Stimulated activated naive B cell treated with anti-CD40 and anti-IgM and Interleukin-4, amounts not matched to agents 10 μg/mL and 1 μg/mL and 100 μg/mL, for 72 hours (primary cell): ENCODE results near the gene OR9A2.

Experiments
- ATAC-seq, 2 donors: fragments of 150-1000 bp; cut with Tn5 transposase; replicated peaks; 2 replicates each; pipeline ENCODE4 v1.10.0; 2021; ENCODE audit warnings: moderate library complexity in 1 of 2
- DNase-seq: peaks from one replicate; pipeline ENCODE4 v3.0.0; 2021
- H3K27ac Mint-ChIP-seq: one replicate; pipeline ENCODE4 v1.8.0; 2022; ENCODE audit warnings: mild to moderate bottlenecking, mixed read lengths
- H3K27me3 Mint-ChIP-seq, 2 donors: one replicate each; pipeline ENCODE4 v1.8.0; 2022; ENCODE audit warnings: mixed read lengths in 2 of 2
- H3K36me3 Mint-ChIP-seq, 2 donors: one replicate each; pipeline ENCODE4 v1.8.0; 2022; ENCODE audit warnings: mixed read lengths in 2 of 2, mild to moderate bottlenecking in 1 of 2
- H3K4me1 Mint-ChIP-seq, 2 donors: one replicate each; pipeline ENCODE4 v1.8.0; 2022; ENCODE audit warnings: mixed read lengths in 2 of 2, mild to moderate bottlenecking in 1 of 2
- H3K4me3 Mint-ChIP-seq, 2 donors: one replicate each; pipeline ENCODE4 v1.8.0; 2022; ENCODE audit warnings: mild to moderate bottlenecking in 2 of 2, mixed read lengths in 2 of 2, moderate library complexity in 1 of 2
- H3K9me3 Mint-ChIP-seq, 2 donors: one replicate each; pipeline ENCODE4 v1.8.0; 2022; ENCODE audit warnings: mixed read lengths in 2 of 2, mild to moderate bottlenecking in 1 of 2

OR9A2 gene

GRCh38 chr7:143042790-143043271 is 15.9 kb upstream of the OR9A2 start:
- Mint-ChIP-seq H3K4me1 (peaks cover 29 to 39% of the 10 kb centered on the region in 2 donors), H3K27ac (no peak overlapping the region), H3K36me3 (no peaks in the 10 kb centered on the region), H3K4me3 (no peak overlapping the region), H3K9me3 (no peaks in the 10 kb centered on the region), H3K27me3 (no peaks in the 10 kb centered on the region)
- DNase-seq (no peak), ATAC-seq (no peak)

- ATAC-seq (no peak), DNase-seq (no peak)
- Mint-ChIP-seq H3K27me3 (no peaks in the 10 kb centered on the region), H3K36me3 (no peaks in the 10 kb centered on the region), H3K9me3 (no peaks in the 10 kb centered on the region), H3K4me1 (peaks cover 24 to 33% of the 10 kb centered on the region in 2 donors), H3K4me3 (no peak overlapping the region), H3K27ac (no peak overlapping the region)
Observed at GRCh38 chr7:143042159-143042789, 15.3 kb upstream of the OR9A2 start.

- Mint-ChIP-seq H3K36me3 (no peaks in the 10 kb centered on the region), H3K9me3 (no peaks in the 10 kb centered on the region), H3K4me1 (peaks cover 17 to 24% of the 10 kb centered on the region in 2 donors), H3K27me3 (no peaks in the 10 kb centered on the region), H3K4me3 (no peak overlapping the region), H3K27ac (no peak overlapping the region)
- DNase-seq (no peak), ATAC-seq (no peak)
Observed at GRCh38 chr7:143041346-143041745, 14.4 kb upstream of the OR9A2 start.

DNA sequence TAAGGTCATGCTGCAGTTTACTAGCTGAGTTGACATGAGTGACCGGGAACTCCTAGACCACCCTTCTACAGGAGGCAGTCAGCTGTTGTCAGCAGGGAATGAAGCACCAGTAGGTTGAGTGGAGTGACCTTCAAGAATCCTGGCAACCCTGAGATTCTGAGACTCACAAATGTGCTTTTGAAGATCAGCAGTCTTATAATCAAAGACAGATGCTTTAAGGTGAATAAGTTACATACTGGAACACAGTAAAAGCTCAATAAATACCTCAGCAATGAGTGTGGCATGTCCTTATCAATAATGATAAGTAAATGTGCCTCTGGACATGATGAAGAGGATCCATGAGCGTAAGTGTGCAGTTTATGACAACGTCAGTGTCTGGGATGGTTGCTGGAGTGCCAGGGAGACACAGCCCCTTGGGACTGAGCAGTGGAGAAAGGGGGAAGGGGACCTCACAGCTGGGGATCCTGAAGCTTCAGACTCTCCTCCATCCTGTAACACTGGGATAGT is 13.3 kb upstream of the OR9A2 start:
- H3K27ac Mint-ChIP-seq: no peak overlapping the region
- H3K4me1 Mint-ChIP-seq: peaks cover 13 to 22% of the 10 kb centered on the region in 2 donors
- no peaks in the 10 kb centered on the region for H3K27me3 Mint-ChIP-seq
- H3K36me3 Mint-ChIP-seq: no peaks in the 10 kb centered on the region
- ATAC-seq (no peak), DNase-seq (no peak)
- H3K4me3 Mint-ChIP-seq: no peak overlapping the region
- H3K9me3 Mint-ChIP-seq: peaks cover 2 to 6% of the 10 kb centered on the region in 2 donors

GRCh38 chr7:143038635-143039034 is 11.7 kb upstream of the OR9A2 start:
- H3K4me1 Mint-ChIP-seq: peaks cover 13 to 22% of the 10 kb centered on the region in 2 donors

DNA sequence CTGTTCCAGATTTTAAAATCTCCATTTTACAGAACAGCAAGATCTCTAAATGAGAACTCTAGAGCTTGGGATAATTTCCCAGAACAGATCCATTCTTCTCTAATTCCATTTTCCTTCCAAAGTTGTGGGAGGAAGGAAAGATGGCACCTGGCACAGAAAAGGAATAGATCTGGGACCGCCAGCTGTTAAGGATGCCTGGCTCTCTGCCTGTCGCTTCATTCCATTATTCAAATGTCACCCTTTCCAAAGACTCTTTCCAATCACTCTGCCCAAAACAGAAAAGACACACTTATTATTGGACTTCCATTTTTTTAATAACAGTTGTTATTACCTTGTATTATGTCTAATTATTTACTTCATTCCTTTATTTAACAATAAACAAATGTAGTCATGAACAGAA is 751 bp upstream of the OR9A2 start:
- H3K4me3 Mint-ChIP-seq: no peak overlapping the region
- H3K4me1 Mint-ChIP-seq: peaks cover 6 to 9% of the 10 kb centered on the region in 2 donors
- H3K9me3 Mint-ChIP-seq: peaks cover 0 to 9% of the 10 kb centered on the region in 2 donors
- DNase-seq (no peak), ATAC-seq (no peak)
- H3K27ac Mint-ChIP-seq: no peak overlapping the region
- no peaks in the 10 kb centered on the region for H3K27me3 Mint-ChIP-seq
- H3K36me3 Mint-ChIP-seq: peaks cover 0 to 2% of the 10 kb centered on the region in 2 donors

More at GRCh38 chr7:143038635-143039034, 11.7 kb upstream of the OR9A2 start:
- Mint-ChIP-seq H3K4me3 (no peak overlapping the region), H3K9me3 (peaks cover 15 to 17% of the 10 kb centered on the region in 2 donors), H3K27me3 (no peaks in the 10 kb centered on the region), H3K27ac (no peak overlapping the region), H3K36me3 (peaks cover 8% of the 10 kb centered on the region in 2 donors)
- DNase-seq: no peak
- ATAC-seq: no peak

DNA sequence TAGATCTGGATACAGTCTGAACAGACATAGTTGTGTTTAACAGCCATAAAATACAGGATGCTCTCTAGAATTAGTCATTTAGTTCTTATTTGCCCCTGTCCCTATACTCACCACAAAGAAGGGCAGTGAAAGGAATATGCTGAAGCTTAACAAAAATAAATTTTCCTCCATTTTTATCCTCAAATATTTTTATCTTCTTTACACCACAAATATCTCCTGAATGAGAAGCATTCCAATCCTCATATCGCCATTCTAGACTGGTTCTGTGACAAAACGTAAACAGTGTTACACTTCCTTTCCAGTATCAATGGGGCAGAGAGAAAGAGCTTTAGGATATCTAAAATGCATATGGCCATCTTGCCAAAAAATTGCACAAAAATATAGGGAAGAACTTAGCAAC is 1.6 kb downstream of the OR9A2 start:
- H3K27me3 Mint-ChIP-seq: no peaks in the 10 kb centered on the region

GRCh38 chr7:143023047-143023446 is 3.9 kb downstream of the OR9A2 start:
- ATAC-seq (no peak), DNase-seq (no peak)
- H3K4me3 Mint-ChIP-seq: no peak overlapping the region
- H3K36me3 Mint-ChIP-seq: peaks cover 5 to 11% of the 10 kb centered on the region in 2 donors
- H3K9me3 Mint-ChIP-seq: peaks cover 11 to 16% of the 10 kb centered on the region in 2 donors
- no peaks in the 10 kb centered on the region for H3K27me3 Mint-ChIP-seq
- no peak overlapping the region for H3K27ac Mint-ChIP-seq
- peaks cover 10 to 25% of the 10 kb centered on the region in 2 donors for H3K4me1 Mint-ChIP-seq

More for the DNA sequence above, 1.6 kb downstream of the OR9A2 start:
- peaks cover 7 to 13% of the 10 kb centered on the region in 2 donors for H3K4me1 Mint-ChIP-seq
- ATAC-seq (no peak), DNase-seq (no peak)
- H3K4me3 Mint-ChIP-seq: no peak overlapping the region
- peak overlapping the region; percentile 10 for H3K27ac Mint-ChIP-seq
- H3K9me3 Mint-ChIP-seq: peaks cover 0 to 10% of the 10 kb centered on the region in 2 donors
- peaks cover 0 to 2% of the 10 kb centered on the region in 2 donors for H3K36me3 Mint-ChIP-seq

- no peak for DNase-seq
- Mint-ChIP-seq H3K4me3 (no peak overlapping the region), H3K36me3 (peaks cover 3 to 11% of the 10 kb centered on the region in 2 donors), H3K9me3 (peaks cover 8 to 11% of the 10 kb centered on the region in 2 donors), H3K27me3 (no peaks in the 10 kb centered on the region), H3K27ac (no peak overlapping the region), H3K4me1 (peaks cover 42 to 63% of the 10 kb centered on the region in 2 donors)
- no peak for ATAC-seq
Observed at GRCh38 chr7:143018931-143019330, 8.0 kb downstream of the OR9A2 start.

DNA sequence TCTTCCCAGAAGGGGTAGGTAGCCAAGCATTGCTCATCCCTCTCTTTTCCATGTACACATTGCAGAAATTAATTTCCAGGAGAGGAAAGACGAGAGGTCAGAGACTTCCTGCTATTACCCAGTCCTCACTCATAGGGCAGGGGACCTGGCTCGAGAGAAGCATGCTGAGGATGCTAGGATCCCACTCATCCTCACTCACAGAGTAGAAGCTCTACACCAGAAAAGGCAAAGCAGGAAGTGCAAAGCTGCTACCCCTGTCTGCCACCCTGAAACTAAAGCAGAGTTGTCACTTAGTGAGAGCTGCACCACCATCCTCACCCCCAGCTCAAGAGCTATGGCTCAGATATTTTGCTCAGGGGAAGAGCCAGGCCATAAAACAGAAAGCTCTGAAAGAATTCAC is 9.9 kb downstream of the OR9A2 start:
- no peak for DNase-seq
- Mint-ChIP-seq H3K4me3 (no peak overlapping the region), H3K27ac (peak overlapping the region; percentile 27), H3K36me3 (peaks cover 5 to 14% of the 10 kb centered on the region in 2 donors), H3K4me1 (peaks cover 51 to 70% of the 10 kb centered on the region in 2 donors), H3K9me3 (peaks cover 8 to 14% of the 10 kb centered on the region in 2 donors), H3K27me3 (no peaks in the 10 kb centered on the region)
- peak; percentile 53 to 54 for ATAC-seq

- DNase-seq: no peak
- peaks cover 5 to 14% of the 10 kb centered on the region in 2 donors for H3K36me3 Mint-ChIP-seq
- ATAC-seq: no peak
- no peaks in the 10 kb centered on the region for H3K27me3 Mint-ChIP-seq
- H3K4me1 Mint-ChIP-seq: peaks cover 56 to 80% of the 10 kb centered on the region in 2 donors
- H3K27ac Mint-ChIP-seq: no peak overlapping the region
- H3K9me3 Mint-ChIP-seq: peaks cover 8 to 14% of the 10 kb centered on the region in 2 donors
- no peak overlapping the region for H3K4me3 Mint-ChIP-seq
Observed at GRCh38 chr7:143015926-143016490, 10.9 kb downstream of the OR9A2 start.

- peak; percentile 87 to 89 for ATAC-seq
- H3K9me3 Mint-ChIP-seq: peaks cover 8 to 14% of the 10 kb centered on the region in 2 donors
- H3K27ac Mint-ChIP-seq: no peak overlapping the region
- H3K4me1 Mint-ChIP-seq: peaks cover 60 to 88% of the 10 kb centered on the region in 2 donors
- peak overlapping the region; percentile 29 to 68 for H3K4me3 Mint-ChIP-seq
- peak; percentile 20 for DNase-seq
- H3K36me3 Mint-ChIP-seq: peaks cover 5 to 14% of the 10 kb centered on the region in 2 donors
- H3K27me3 Mint-ChIP-seq: no peaks in the 10 kb centered on the region
Observed at GRCh38 chr7:143015084-143015483, 11.8 kb downstream of the OR9A2 start.

DNA sequence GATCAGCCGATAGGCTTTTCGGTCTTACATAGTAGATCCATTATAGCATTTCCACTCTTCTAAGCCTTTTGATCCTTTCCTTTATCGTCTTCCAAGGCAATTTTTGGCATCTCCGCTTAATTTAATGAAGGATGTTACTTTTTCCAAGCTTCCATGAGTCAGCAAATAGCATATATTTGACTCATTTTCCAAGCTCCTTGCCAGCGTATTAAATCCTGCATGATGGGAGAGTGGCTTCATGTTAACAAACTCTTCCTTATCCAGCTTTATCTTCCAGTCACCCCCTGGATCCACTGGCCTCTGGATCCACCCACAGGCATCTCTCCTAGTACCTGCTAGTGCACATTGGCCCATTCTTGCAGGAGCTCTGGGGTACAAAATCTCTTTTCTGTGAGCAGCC is 13.0 kb downstream of the OR9A2 start:
- peaks cover 2 to 6% of the 10 kb centered on the region in 2 donors for H3K36me3 Mint-ChIP-seq
- no peak overlapping the region for H3K27ac Mint-ChIP-seq
- H3K4me1 Mint-ChIP-seq: peaks cover 65 to 91% of the 10 kb centered on the region in 2 donors
- H3K4me3 Mint-ChIP-seq: no peak overlapping the region
- no peaks in the 10 kb centered on the region for H3K27me3 Mint-ChIP-seq
- DNase-seq (no peak), ATAC-seq (no peak)
- H3K9me3 Mint-ChIP-seq: peaks cover 2 to 7% of the 10 kb centered on the region in 2 donors

DNA sequence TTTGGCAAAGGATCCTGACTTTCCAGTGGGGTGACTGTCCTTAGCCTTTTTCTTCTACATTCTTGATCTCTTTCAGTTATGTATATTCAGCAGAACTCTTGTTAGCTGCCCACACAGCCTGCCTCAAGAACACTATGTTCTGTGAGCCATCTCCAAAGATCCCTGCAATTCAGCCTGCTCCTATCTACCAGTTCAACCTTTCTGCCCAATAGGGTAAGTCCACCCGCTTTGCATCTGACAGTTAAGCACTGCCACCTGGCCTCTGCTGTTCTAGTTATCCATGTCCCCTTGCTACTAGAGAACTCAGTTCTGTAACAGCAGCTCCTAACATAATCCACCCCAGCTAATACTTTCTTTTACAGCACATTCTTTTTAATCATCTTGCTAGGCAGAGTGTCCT is 13.5 kb downstream of the OR9A2 start:
- DNase-seq (no peak), ATAC-seq (no peak)
- no peak overlapping the region for H3K4me3 Mint-ChIP-seq
- no peak overlapping the region for H3K27ac Mint-ChIP-seq
- peaks cover 67 to 90% of the 10 kb centered on the region in 2 donors for H3K4me1 Mint-ChIP-seq
- H3K27me3 Mint-ChIP-seq: no peaks in the 10 kb centered on the region
- H3K9me3 Mint-ChIP-seq: peaks cover 2 to 4% of the 10 kb centered on the region in 2 donors
- H3K36me3 Mint-ChIP-seq: peaks cover 2 to 3% of the 10 kb centered on the region in 2 donors

- H3K27me3 Mint-ChIP-seq: peaks cover 0 to 3% of the 10 kb centered on the region in 2 donors
- peak; percentile 48 to 54 for ATAC-seq
- no peak for DNase-seq
- H3K4me3 Mint-ChIP-seq: no peak overlapping the region
- H3K4me1 Mint-ChIP-seq: peaks cover 67 to 96% of the 10 kb centered on the region in 2 donors
- H3K27ac Mint-ChIP-seq: no peak overlapping the region
- H3K36me3 Mint-ChIP-seq: peaks cover 2 to 3% of the 10 kb centered on the region in 2 donors
- H3K9me3 Mint-ChIP-seq: peaks cover 2 to 4% of the 10 kb centered on the region in 2 donors
Observed at GRCh38 chr7:143012409-143012808, 14.5 kb downstream of the OR9A2 start.
